Measurements from ENCODE around the gene CLDN5.

- TF ChIP-seq, protein P1, sequence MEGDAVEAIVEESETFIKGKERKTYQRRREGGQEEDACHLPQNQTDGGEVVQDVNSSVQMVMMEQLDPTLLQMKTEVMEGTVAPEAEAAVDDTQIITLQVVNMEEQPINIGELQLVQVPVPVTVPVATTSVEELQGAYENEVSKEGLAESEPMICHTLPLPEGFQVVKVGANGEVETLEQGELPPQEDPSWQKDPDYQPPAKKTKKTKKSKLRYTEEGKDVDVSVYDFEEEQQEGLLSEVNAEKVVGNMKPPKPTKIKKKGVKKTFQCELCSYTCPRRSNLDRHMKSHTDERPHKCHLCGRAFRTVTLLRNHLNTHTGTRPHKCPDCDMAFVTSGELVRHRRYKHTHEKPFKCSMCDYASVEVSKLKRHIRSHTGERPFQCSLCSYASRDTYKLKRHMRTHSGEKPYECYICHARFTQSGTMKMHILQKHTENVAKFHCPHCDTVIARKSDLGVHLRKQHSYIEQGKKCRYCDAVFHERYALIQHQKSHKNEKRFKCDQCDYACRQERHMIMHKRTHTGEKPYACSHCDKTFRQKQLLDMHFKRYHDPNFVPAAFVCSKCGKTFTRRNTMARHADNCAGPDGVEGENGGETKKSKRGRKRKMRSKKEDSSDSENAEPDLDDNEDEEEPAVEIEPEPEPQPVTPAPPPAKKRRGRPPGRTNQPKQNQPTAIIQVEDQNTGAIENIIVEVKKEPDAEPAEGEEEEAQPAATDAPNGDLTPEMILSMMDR (IDR thresholded peaks at IDR 0.05), result no peak
- TF ChIP-seq POLR2A (IDR thresholded peaks at IDR 0.05), result no peak
Observed at GRCh38 chr22:19473578-19473977, 50.6 kb downstream of the CLDN5 start.
